HG03378 (cell line): ENCODE data around the gene MED27.
"Not testable (repeated sequence)": the region's sequence is repeated elsewhere in the genome, so short reads cannot be mapped to it uniquely, and the experiment has no call there.

Source experiments
- ATAC-seq: cut with Tn5 transposase; IDR thresholded peaks from one replicate; pipeline ENCODE4 v1.9.1; 2021; ENCODE audit warnings: mild to moderate bottlenecking, moderate library complexity; ENCODE audit not compliant: unreplicated experiment

MED27 gene

DNA sequence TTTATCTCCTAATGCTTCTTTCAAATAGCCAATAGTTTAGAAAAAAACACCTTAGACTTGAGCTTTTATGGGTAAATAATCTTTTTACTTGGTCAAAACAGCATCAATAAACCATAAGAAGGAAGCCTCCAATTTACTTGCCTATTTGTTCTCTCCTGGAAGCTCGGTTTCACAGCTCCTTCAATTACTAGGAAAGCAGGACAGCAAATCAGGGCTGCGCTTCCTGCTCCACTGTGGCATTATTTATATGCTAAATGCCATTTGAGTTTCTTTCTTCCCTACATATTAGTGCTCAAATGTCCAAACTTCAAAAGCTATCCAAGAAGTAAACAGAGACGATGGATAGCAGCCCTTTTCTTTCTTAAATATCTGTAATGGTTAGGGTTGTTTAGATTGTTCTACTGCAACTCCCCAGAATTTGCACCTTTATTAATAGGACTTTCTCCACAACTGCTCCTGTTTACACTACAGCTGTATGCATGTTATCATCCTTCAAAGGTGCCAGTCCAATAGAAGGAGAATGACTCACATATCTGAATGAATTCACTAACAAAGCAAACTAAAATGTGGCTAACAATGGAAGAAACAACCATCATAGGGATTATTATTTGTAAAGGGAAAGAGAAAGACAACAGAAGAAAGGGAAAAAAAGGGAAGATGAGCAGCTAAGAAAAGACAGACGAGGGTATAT, 58.7 kb downstream of the MED27 start:
- no peak for ATAC-seq

- ATAC-seq = no peak
These were observed 59.4 kb downstream of the MED27 start for GRCh38 chr9:132020272-132020671.

GRCh38 chr9:132019702-132020101, 60.0 kb downstream of the MED27 start:
- no peak for ATAC-seq

DNA sequence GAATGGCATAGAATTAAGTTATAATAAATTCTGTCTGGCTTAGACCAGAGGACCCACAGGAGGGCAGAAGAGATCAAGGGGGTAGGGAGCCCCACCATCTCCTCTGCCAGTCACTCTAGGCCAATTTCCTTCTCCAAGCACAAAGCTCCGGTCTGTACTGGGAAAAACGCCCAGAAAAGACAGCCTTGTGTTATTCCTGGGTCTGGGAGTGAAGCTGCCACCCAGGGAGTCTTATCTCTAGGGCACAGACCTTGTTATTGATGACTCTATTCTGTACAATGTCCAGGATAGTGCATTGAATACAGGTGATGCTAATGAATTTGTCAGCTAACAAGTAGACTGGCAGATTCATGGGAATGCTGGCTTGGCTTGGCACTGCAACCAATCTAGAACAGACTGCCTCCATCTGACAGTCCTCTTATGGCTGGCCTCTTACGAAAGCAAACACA, 60.7 kb downstream of the MED27 start:
- no peak for ATAC-seq

GRCh38 chr9:132016456-132016855, 63.2 kb downstream of the MED27 start:
- ATAC-seq = no peak

GRCh38 chr9:132015866-132016265, 63.8 kb downstream of the MED27 start:
- ATAC-seq = no peak

GRCh38 chr9:132014218-132014805, 65.4 kb downstream of the MED27 start:
- no peak for ATAC-seq

DNA sequence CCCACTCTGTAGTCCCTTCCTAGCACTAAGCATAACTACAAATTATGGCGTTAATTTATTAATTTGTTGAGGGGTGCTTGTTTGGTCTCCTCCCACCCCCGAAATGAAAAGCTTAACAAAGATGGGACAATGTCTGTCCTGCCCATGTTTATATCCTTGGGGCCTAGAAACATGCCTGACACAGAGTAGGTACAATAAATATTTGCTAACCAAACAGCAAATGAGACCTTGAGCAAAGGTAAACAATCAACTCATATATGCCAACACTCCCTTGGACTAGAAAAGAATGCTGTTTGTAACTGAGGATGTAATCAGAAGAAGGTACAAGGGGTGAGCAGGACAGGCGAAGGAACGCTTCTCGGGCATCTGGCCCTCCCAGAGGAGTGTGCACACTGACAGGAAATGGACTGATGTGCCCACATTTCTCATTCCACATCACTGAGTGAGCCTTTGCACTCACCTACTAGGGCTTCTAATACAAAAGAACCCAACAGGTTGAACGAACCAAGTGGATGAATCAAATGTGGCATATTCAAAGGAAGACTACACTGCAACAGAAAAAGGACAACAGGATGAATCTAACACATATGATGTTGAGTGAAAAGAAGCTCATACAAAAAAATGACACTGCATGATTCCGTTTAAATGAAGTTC, 66.8 kb downstream of the MED27 start:
- ATAC-seq = no peak

DNA sequence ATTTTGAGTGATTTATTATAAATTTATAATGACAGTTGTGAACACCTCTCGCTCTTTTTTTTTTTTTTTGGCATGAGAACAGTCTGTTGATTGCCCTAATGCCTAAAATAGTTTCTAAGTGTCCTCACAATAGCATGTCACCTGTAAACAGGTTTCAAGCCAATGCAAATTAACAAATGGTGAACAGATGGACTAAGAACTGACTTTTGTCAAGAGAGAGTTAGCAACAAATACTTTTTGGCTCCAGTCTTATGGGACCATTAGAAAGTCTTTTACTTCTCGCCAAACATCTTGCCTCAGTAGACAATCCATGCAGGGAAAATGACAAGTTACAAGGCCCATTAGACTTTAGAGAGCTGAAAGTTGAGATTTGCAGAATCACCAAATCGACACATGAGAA, 67.8 kb downstream of the MED27 start:
- ATAC-seq = no peak

- ATAC-seq = no peak
These were observed 68.4 kb downstream of the MED27 start for GRCh38 chr9:132011309-132011708.

DNA sequence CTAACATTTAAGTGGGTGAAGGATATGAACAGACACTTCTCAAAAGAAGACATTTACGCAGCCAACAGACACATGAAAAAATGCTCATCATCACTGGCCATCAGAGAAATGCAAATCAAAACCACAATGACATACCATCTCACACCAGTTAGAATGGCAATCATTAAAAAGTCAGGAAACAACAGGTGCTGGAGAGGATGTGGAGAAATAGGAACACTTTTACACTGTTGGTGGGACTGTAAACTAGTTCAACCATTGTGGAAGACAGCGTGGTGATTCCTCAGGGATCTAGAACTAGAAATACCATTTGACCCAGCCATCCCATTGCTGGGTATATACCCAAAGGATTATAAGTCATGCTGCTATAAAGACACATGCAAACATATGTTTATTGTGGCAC, 69.5 kb downstream of the MED27 start:
- not testable (repeated sequence) for ATAC-seq

GRCh38 chr9:132008855-132009812, 70.5 kb downstream of the MED27 start:
- no peak for ATAC-seq

DNA sequence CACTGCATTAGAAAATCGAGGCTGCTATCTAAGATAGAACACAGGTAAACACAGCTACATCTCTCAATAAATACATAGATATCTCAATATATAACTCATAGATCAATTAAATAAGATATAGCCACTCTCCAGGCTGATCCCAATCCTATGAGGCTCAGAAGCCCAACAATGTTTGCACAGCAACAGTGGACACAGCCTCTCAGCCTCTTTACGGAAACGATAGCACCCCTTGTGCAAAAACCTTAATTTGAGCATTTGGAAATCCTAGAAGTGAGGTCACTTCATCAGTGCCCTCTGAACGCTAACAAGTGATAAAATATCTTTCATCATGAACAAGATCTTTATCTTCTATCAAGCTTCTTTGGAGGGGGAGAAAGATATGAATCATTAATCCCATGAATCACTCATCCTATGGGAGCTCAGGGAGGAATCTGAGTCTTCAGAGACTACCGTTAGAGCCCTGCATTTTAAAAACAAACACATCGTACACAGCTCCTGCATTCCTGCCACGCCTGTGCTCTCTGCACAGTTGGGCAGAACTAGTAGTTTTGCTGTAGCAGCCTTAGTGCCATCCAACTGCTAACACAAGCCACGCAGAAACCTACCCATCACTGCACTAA, 71.4 kb downstream of the MED27 start:
- no peak for ATAC-seq

DNA sequence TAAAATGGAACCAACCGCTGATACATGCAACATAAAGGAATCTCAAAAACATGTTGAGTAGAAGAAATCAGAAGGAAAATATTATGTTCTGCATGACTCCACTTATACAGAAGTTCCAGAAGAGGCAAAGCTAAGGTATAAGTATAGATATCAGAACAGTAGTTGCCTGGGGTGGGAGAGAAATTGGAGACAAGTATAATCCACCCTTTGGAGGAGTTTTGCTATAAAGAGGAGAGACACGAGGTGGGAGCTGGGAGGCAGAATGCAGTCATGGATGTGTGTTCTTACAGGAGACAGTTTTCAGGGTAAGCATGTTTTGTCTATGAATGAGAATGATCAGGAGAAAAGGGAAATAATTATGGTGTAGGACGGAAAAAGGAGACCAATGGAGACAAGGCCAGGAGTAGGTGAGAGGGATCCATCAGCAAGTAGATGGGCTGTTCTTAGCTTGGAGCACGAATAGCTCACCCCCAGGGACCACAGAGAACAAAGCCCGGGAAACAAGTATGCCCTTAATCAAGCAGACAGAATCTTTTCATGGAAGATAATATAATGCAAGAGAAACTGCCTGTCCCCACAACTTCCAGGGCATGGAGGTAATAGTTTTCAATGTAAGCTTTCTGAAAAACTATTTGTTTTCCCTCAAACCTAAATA, 72.2 kb downstream of the MED27 start:
- no peak for ATAC-seq

- no peak for ATAC-seq
These were observed 72.8 kb downstream of the MED27 start for GRCh38 chr9:132006677-132007370.

GRCh38 chr9:132005899-132006298, 73.8 kb downstream of the MED27 start:
- no peak for ATAC-seq

- ATAC-seq = no peak
These were observed 75.3 kb downstream of the MED27 start for GRCh38 chr9:132004323-132004722.

- ATAC-seq = no peak
These were observed 75.8 kb downstream of the MED27 start for GRCh38 chr9:132003896-132004295.

DNA sequence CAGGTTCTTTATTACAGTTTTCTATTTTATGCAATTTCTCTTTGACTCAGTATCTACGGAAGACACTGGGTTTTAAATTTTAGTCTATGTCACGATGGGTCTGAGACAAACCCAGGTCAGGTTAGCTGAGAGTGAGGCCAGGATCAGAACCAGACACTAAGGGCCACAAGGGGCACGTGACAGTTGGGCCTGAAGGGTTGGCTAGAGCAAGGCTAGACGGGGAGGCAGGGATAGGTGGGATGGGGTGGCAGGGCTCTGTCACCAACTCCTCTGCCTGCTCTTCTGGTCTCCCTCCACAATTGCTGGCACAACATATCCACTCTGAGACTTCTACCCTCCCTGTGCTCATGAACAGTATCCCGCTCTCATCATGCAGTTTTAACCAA, 76.4 kb downstream of the MED27 start:
- no peak for ATAC-seq
